Heart right ventricle (tissue), 16 donors: ENCODE results near the gene FYB1. TPM values are rescaled to one million over a fixed set of nuclear protein-coding genes. Genes with fewer than 3 reads are reported as not detected.

ENCODE experiments used
- ATAC-seq, 8 donors: fragments of 200-7000 bp; cut with Tn5 transposase; one replicate each; pipeline ENCODE4 v1.9.1; 2020; ENCODE audit warnings: mild to moderate bottlenecking in 8 of 8, moderate library complexity in 8 of 8, moderate number of reproducible peaks in 1 of 8
- DNase-seq, 2 donors: peaks; one replicate each; pipeline ENCODE4 v3.0.0-alpha.2; 2020
- H3K27ac ChIP-seq, 10 donors: fragments of 200-600 bp; sonication (generic) in 2 of 10; one replicate each; pipeline versions ENCODE4 v1.5.0 to v1.8.0; 2020 to 2022; ENCODE audit warnings: mild to moderate bottlenecking in 3 of 10
- H3K27me3 ChIP-seq, 7 donors: fragments of 200-600 bp; one replicate each; pipeline ENCODE4 v1.8.0; 2021 to 2022; ENCODE audit warnings: mild to moderate bottlenecking in 2 of 7
- H3K36me3 ChIP-seq, 9 donors: fragments of 200-600 bp; sonication (generic) in 1 of 9; one replicate each; pipeline versions ENCODE4 v1.5.0 to v1.8.0; 2020 to 2022; ENCODE audit warnings: mild to moderate bottlenecking in 2 of 9
- H3K4me1 ChIP-seq, 9 donors: fragments of 200-600 bp; sonication (generic) in 1 of 9; one replicate each; pipeline versions ENCODE4 v1.5.0 to v1.8.0; 2020 to 2022; ENCODE audit warnings: mild to moderate bottlenecking in 4 of 9
- H3K4me3 ChIP-seq, 10 donors: fragments of 200-600 bp; sonication (generic) in 2 of 10; one replicate each; pipeline versions ENCODE4 v1.5.0 to v1.8.0; 2020 to 2022; ENCODE audit warnings: mild to moderate bottlenecking in 7 of 10, moderate library complexity in 2 of 10
- H3K9me3 ChIP-seq, 11 donors: fragments of 200-600 bp in 10 of 11; sonication (generic) in 2 of 11; one replicate each; pipeline versions ENCODE4 v1.5.0 to v1.8.0; 2013 to 2022; ENCODE audit warnings: mild to moderate bottlenecking in 2 of 11, control low read depth in 1 of 11, moderate library complexity in 1 of 11
- CTCF ChIP-seq, 9 donors: fragments of 200-600 bp; sonication (generic) in 2 of 9; IDR thresholded peaks; one replicate each; pipeline versions ENCODE4 v1.5.0 to v1.8.0; 2021 to 2022; ENCODE audit warnings: antibody characterized with exemption in 9 of 9, mild to moderate bottlenecking in 5 of 9, moderate library complexity in 1 of 9
- WGBS, 2 donors: extraction: QIAGEN DNeasy Blood & Tissue Kit; methylation state at CpG; one replicate each; pipeline ENCODE4 v1.1.7; 2013; ENCODE audit warnings: inconsistent platforms in 1 of 2; 5-methylcytosine and 5-hydroxymethylcytosine counted together
- intact Hi-C, 10 donors: fragments of 100-400 bp; cut with DNase I; formaldehyde crosslinking; loops; one replicate each; pipeline versions ENCODE4 v1.11.1 to v1.14.2; 2022
- polyA plus RNA-seq, 2 donors: library from polyadenylated mRNA; stranded (reverse); fragments of 200-250 nt; gene quantifications; one replicate each; pipeline ENCODE4 v1.2.3, GENCODE V29; 2013
- total RNA-seq, 10 donors: library from RNA; stranded (reverse); fragmentation: NEBNext Ultra II Directional in 3 of 10; extraction: Animal tissue kit (Norgen Biotek cat#: 25700) in 3 of 10; gene quantifications; one replicate each; pipeline versions ENCODE4 v1.2.1 to v1.2.4, GENCODE V29; 2021 to 2023
- donor health status: Arrhythmogenic right ventricular cardiomyopathy.
- donor health status: ischemic (EF 13 %, LVEDD 7.1; RV severe dilation, severe dysfunction).
- donor health status: healthy with polysubstance abuse.
- donor health status: DM: no; HTN: yes; CAD: no.
- donor health status: DM: no; HTN: no; CAD: no.
- donor health status: ischemic (EF 25% LVEDD 6.9; RV normal size, moderate dysfunction).
- donor health status: ischemic (EF 25% LVEDD 5.7; RV mildly dilated, moderate dysfunction).
- donor health status: healthy.
- donor health status: DM: yes; HTN: yes; CAD: no.
- donor health status: Ischemic cardiomyopathy.
- donor health status: ischemic (EF 35%, LVEDD 5.7; RV mildly dilated, moderate dysfunction).
- donor health status: nonischemic (EF 11% LVEDD 7.7; RV severe dilation, severe dysfunction).
- donor health status: DM: yes; HTN: yes; CAD: no.
- donor health status: PGD.
- donor health status: ischemic (EF 29% LVEDD 5.4; RV normal size, mild dysfunction).
- donor health status: nonischemic (EF 23%, LVEDD 6.1; RV moderate dilation, normal function).

Gene FYB1
- total and polyA plus RNA-seq, 12 donors: 0.61 to 33.8 (median 2.3) TPM

- no peak overlapping the region for H3K4me3 ChIP-seq
- intact Hi-C loops: loop anchor here in 3 of 10 donors (5.0 to 10.0 kb wide), 2 partner anchors 72 to 244 kb away; no protein-coding TSS in a partner anchor
- peaks cover 0 to 28% (median 8%) of the 10 kb centered on the region in 9 donors for H3K4me1 ChIP-seq
- H3K27me3 ChIP-seq: no peaks in the 10 kb centered on the region
- H3K27ac ChIP-seq: no peak overlapping the region
- ATAC-seq (no peak), DNase-seq (no peak)
- no peaks in the 10 kb centered on the region for H3K36me3 ChIP-seq
- TF ChIP-seq CTCF (IDR thresholded peaks at IDR 0.05): no peak
- 87% methylated on average over 2 of the region's 2 CpGs for WGBS, 2 donors
- H3K9me3 ChIP-seq: no peaks in the 10 kb centered on the region
These were observed 140.2 kb downstream of the FYB1 start for GRCh38 chr5:39079147-39079546.

- Histone ChIP-seq H3K4me3 (peak overlapping the region in 6 of 10 donors; percentile 74 to 93 (median 88)), H3K9me3 (no peaks in the 10 kb centered on the region), H3K4me1 (peaks cover 0 to 42% (median 19%) of the 10 kb centered on the region in 9 donors), H3K27me3 (no peaks in the 10 kb centered on the region), H3K27ac (peak overlapping the region in 9 of 10 donors; percentile 4 to 100 (median 98)), H3K36me3 (no peaks in the 10 kb centered on the region)
- ATAC-seq: no peak
- 43 to 52% methylated on average over 6 of the region's 6 CpGs for WGBS, 2 donors
- no peak for TF ChIP-seq CTCF (IDR thresholded peaks at IDR 0.05)
- intact Hi-C loops: loop anchor here in 4 of 10 donors (1.0 to 10.0 kb wide), 3 partner anchors 70 to 242 kb away; no protein-coding TSS in a partner anchor
- DNase-seq: no peak
These were observed 142.3 kb downstream of the FYB1 start for GRCh38 chr5:39076757-39077728.

GRCh38 chr5:39076101-39076756, 143.1 kb downstream of the FYB1 start:
- Histone ChIP-seq H3K4me1 (peaks cover 0 to 50% (median 25%) of the 10 kb centered on the region in 9 donors), H3K4me3 (peak overlapping the region in 7 of 10 donors; percentile 74 to 94 (median 88)), H3K27me3 (no peaks in the 10 kb centered on the region), H3K27ac (peak overlapping the region; percentile 4 to 100 (median 98)), H3K9me3 (no peaks in the 10 kb centered on the region), H3K36me3 (no peaks in the 10 kb centered on the region)
- DNase-seq: no peak
- ATAC-seq: no peak
- TF ChIP-seq CTCF (IDR thresholded peaks at IDR 0.05): no peak
- intact Hi-C loops: loop anchor here in 4 of 10 donors (1.0 to 10.0 kb wide), 3 partner anchors 69 to 241 kb away; no protein-coding TSS in a partner anchor
- 65 to 68% methylated on average over 6 of the region's 6 CpGs for WGBS, 2 donors
